ENCODE data around the gene SDK1. TPM values are rescaled to one million over a fixed set of nuclear protein-coding genes. Genes with fewer than 3 reads are reported as not detected.

SDK1 gene
- total and polyA plus RNA-seq, 2 experiments from 2014 or later: 2.1 to 10.0 TPM

- TF ChIP-seq, protein P1, sequence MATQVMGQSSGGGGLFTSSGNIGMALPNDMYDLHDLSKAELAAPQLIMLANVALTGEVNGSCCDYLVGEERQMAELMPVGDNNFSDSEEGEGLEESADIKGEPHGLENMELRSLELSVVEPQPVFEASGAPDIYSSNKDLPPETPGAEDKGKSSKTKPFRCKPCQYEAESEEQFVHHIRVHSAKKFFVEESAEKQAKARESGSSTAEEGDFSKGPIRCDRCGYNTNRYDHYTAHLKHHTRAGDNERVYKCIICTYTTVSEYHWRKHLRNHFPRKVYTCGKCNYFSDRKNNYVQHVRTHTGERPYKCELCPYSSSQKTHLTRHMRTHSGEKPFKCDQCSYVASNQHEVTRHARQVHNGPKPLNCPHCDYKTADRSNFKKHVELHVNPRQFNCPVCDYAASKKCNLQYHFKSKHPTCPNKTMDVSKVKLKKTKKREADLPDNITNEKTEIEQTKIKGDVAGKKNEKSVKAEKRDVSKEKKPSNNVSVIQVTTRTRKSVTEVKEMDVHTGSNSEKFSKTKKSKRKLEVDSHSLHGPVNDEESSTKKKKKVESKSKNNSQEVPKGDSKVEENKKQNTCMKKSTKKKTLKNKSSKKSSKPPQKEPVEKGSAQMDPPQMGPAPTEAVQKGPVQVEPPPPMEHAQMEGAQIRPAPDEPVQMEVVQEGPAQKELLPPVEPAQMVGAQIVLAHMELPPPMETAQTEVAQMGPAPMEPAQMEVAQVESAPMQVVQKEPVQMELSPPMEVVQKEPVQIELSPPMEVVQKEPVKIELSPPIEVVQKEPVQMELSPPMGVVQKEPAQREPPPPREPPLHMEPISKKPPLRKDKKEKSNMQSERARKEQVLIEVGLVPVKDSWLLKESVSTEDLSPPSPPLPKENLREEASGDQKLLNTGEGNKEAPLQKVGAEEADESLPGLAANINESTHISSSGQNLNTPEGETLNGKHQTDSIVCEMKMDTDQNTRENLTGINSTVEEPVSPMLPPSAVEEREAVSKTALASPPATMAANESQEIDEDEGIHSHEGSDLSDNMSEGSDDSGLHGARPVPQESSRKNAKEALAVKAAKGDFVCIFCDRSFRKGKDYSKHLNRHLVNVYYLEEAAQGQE (IDR thresholded peaks at IDR 0.05; ENCODE audit: unreplicated experiment): no peak
- TF ChIP-seq CREB1 (CRISPR knock-in tag; IDR thresholded peaks at IDR 0.05; ENCODE audit: low read depth) (no peak), ZNF114 (CRISPR knock-in tag; IDR thresholded peaks at IDR 0.05) (no peak), POLR2AphosphoS5 (IDR thresholded peaks at IDR 0.05; ENCODE audit: low read depth) (no peak), STAT1 (IDR thresholded peaks at IDR 0.05; ENCODE audit: unreplicated experiment) (no peak), JUNB (IDR thresholded peaks at IDR 0.05; ENCODE audit: unreplicated experiment) (no peak), ZNF331 (CRISPR knock-in tag; IDR thresholded peaks at IDR 0.05; ENCODE audit: low read depth) (no peak), CTCF (conservative IDR thresholded peaks at IDR 0.05; ENCODE audit: low read depth in 2 of 2) (no peak)
Observed at GRCh38 chr7:3370921-3371320, 69.9 kb downstream of the SDK1 start (continued).

DNA sequence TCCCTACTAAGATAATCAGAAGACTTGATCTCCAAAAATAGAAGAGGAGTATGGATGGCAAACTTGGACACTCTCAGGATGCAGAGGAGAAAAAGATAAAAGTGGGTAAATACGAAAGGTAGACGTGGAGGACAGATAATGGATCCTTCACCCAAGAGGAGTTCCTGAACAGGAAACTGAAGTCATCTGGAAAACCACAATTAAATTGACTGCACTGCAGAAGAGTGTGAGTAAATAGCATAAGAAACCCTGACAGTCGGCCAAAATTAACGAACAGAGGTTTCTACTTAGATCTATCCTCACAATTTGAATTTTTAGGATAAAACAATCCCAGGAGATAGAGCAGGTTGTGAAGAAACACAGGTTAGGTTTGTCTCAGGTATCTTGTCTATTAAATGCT, 70.5 kb downstream of the SDK1 start:
- Histone ChIP-seq H3K36me3 (ENCODE audit: insufficient read depth) (no peaks in the 10 kb centered on the region), H4K20me1 (replicated peaks; ENCODE audit: insufficient read depth) (no peaks in the 10 kb centered on the region), H3K9me2 (ENCODE audit: insufficient read depth) (no peaks in the 10 kb centered on the region), H3F3A (replicated peaks; ENCODE audit: low read depth) (no peaks in the 10 kb centered on the region), H3K4me2 (peak overlapping the region; percentile 44), H3K4me1 (ENCODE audit: insufficient read depth) (peaks cover 20% of the 10 kb centered on the region), H3K27me3 (ENCODE audit: insufficient read depth) (no peaks in the 10 kb centered on the region), H3K27ac (ENCODE audit: low read depth) (no peak overlapping the region), H2AFZ (no peak overlapping the region), H3K79me2 (replicated peaks; ENCODE audit: insufficient read depth) (no peaks in the 10 kb centered on the region), H3K4me3 (no peak overlapping the region)
- H3K4me3 Mint-ChIP-seq: no peak overlapping the region
- no peaks in the 10 kb centered on the region for H3K9me3 Mint-ChIP-seq
- no peak for ATAC-seq
- H3K27ac Mint-ChIP-seq: peak overlapping the region; percentile 28; the same call in 1 of the 2 replicates
- DNase-seq (ENCODE audit: low spot score): no peak
- no peaks in the 10 kb centered on the region for H3K36me3 Mint-ChIP-seq (ENCODE audit: low read depth)
- H3K4me1 Mint-ChIP-seq: peaks cover 26% of the 10 kb centered on the region
- peaks cover 8% of the 10 kb centered on the region for H3K27me3 Mint-ChIP-seq (ENCODE audit: insufficient read depth, low read depth, poor library complexity)
- TF ChIP-seq JUNB (IDR thresholded peaks at IDR 0.05; ENCODE audit: unreplicated experiment): no peak
- TF ChIP-seq STAT1 (IDR thresholded peaks at IDR 0.05; ENCODE audit: unreplicated experiment): no peak
- TF ChIP-seq ZNF331 (CRISPR knock-in tag; IDR thresholded peaks at IDR 0.05; ENCODE audit: low read depth): no peak
- no peak for TF ChIP-seq CTCF (conservative IDR thresholded peaks at IDR 0.05; ENCODE audit: low read depth in 2 of 2)
- TF ChIP-seq ZNF114 (CRISPR knock-in tag; IDR thresholded peaks at IDR 0.05): no peak
- no peak for TF ChIP-seq CREB1 (CRISPR knock-in tag; IDR thresholded peaks at IDR 0.05; ENCODE audit: low read depth)
- TF ChIP-seq, protein P1 (IDR thresholded peaks at IDR 0.05; ENCODE audit: unreplicated experiment): no peak
- TF ChIP-seq EZH2 (IDR thresholded peaks at IDR 0.05; ENCODE audit: low read depth, unreplicated experiment): no peak

All from GM23338 (cell line).